Hematopoietic multipotent progenitor cell treated with erythropoietin and hydrocortisone succinate and interleukin-3 and kit ligand, for 6 days (in vitro differentiated cells): ENCODE measurements around the gene ZNF195.
A peak's percentile ranks its signal among the peaks of the same experiment; 100 is the strongest.
"Not testable (repeated sequence)": the region's sequence is repeated elsewhere in the genome, so short reads cannot be mapped to it uniquely, and the experiment has no call there.

ENCODE experiments used
- DNase-seq: peaks from one replicate; pipeline ENCODE4 v3.0.0-alpha.2; 2015

ZNF195 gene

DNA sequence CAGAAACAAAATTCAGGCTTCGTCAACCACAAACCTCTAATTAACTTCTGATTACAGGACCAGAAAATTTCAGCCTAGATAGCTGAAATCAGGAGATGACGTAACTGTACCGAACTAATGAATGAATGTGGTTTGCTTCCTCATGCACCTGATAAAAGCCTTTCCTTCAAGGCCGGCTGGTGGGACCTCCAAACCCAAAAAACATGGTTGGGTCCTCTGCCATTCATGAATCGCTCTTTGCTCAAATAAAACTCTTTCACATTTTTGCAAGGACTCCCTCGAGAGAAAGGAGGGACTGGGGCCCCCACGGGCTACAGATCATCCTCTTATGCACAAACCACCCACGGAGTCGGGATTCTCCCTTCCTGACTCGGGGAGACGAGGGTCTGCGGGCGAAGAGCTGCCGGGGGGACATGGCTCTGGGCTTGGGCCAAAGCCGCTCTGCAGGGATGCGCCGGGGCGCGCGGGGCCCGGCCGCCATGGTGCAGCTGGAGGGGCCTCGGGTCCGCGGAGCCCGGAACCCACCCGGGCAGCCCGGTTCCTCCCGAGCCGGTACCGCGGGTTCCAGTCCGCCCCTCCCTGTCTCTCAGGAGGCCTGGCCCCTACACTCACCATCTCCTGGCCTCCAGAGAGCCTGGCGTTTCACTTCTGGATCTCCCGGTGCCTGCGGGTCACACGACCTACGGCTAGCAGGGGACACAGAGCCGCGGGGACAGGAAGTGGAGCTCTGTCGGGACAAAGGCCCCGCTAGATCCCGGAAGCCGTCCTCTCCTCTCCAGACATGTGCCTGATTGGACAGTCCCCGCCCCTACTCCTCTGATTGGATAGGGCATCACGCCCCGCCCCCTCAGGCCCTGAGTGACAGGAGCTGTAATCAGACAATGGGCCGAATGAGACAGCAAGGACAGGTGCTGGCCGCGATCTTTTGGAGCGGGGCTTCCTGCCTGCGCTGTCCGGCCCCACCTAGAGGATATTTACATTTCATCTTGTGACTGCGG is at the start of gene ZNF195:
ZNF195 (minus strand) TSS at position 721 of the 998 bp plus-strand sequence; CDS start at position 615, 106 bp downstream.
- peak; percentile 100 for DNase-seq

- DNase-seq, result not testable (repeated sequence)
Observed at GRCh38 chr11:3428076-3428475, 49.1 kb upstream of the ZNF195 start.

GRCh38 chr11:3426541-3426940 is 47.6 kb upstream of the ZNF195 start:
- peak; percentile 4 for DNase-seq

GRCh38 chr11:3423928-3424327 is 45.0 kb upstream of the ZNF195 start:
- not testable (repeated sequence) for DNase-seq

DNA sequence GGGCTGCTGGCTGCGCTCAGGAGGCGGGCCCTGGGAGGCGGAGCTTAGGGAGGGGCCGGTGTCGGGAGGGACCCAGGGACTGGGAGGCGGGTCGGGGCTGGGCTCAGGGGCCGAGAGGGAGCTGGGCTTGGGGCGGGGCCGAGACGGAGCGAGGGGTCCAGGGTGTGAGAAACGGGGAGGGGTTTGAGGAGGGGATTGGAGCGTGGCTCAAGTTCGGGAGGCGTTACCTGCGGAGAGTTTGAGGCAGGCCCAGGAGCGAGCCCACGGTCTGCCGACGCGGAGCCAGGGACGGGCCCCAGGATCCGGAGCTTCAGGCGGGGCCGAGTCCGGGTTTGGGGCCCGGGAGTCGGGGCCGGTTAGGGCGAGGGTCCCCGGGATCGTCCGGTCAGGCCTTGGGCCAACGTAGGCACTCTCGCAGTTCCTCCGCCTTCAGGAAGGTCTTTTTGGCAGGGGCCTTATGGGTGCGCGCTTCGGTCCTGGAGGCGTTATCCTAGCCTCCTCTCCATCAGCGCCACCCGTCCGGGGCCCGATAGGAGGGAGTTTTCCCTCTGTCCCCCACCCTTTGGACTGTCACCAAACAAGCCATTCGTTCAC is 44.3 kb upstream of the ZNF195 start:
- DNase-seq, result peak; percentile 15

DNA sequence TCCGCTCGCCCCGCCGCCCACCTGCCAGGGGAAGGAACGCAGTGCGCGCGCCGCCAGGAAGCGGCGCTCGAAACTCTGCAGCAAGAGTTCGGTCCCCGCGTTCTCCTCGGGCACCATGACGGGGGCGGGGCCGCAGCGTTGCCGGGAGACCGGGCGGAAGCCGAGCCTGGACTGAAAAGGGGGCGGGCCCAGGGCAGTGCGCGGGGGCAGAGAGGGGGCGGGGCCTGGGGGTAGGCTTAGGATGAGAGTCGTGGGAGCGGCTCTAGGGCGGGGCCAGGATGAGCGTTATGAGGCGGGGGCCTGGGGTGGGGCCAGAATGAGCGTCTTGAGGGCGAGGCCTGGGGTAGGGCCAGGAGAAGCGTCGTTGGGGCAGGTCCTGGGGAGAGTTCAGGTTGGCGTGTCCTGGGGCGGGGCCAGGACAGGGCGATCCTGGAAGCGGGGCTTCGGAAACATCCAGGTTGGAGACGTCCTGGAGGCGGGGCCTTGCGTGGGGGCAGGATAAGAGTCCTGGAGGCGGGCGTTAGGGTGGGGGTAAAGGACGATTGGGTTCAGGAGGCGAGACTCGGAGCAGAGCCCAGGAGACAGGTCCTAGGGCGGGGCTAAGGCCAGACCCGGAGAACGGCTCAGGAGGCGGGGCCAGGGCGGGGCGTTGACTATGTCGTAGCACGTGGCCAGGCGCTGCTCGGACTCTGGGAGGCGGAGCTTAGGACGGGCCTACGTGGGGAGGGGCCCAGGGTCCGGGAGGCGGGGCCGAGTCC is 43.6 kb upstream of the ZNF195 start:
- DNase-seq, result peak; percentile 98

DNA sequence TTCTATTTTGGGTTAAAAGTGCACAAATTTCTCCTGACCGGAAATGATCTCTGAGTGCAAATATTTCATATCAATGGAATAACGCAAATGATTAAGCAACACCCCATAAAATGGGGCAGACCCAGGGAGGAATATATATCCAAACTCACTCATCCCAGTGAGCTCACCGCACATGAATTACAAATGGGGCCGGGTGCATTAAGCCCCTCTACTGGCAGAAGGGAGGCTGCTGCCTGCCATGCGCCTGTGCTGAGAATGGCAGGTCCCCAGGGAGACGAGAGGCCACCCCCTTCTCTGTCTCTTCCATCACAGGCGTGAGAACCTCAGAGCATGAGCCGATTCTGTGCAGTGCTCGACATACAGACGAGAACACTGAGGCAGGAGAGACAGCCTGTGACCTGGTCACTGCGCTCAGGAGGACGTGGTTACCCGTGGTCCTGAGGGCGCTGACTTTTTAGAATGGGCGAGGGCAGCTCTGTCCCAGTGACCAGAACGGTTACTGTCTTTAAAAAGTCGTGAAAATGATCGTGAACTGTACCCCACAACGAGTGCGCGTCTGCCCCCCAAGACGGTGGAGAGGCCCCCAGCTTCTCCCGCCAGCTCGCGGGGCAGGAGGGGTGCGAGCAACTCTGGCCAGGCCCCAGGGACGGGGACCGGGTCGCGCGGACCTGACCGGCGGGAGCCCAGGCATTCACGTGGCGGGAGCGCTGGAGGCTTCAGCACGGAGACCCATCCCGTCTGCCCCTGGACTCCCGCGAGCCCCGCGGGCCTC is 42.8 kb upstream of the ZNF195 start:
- DNase-seq, result peak; percentile 9

GRCh38 chr11:3420281-3421042 is 41.5 kb upstream of the ZNF195 start:
- DNase-seq, result not testable (repeated sequence)

- not testable (repeated sequence) for DNase-seq
Observed at GRCh38 chr11:3419496-3419895, 40.5 kb upstream of the ZNF195 start.

- DNase-seq, result peak; percentile 76
Observed at GRCh38 chr11:3417047-3417446, 38.1 kb upstream of the ZNF195 start.

GRCh38 chr11:3415301-3415700 is 36.4 kb upstream of the ZNF195 start:
- DNase-seq, result not testable (repeated sequence)

DNA sequence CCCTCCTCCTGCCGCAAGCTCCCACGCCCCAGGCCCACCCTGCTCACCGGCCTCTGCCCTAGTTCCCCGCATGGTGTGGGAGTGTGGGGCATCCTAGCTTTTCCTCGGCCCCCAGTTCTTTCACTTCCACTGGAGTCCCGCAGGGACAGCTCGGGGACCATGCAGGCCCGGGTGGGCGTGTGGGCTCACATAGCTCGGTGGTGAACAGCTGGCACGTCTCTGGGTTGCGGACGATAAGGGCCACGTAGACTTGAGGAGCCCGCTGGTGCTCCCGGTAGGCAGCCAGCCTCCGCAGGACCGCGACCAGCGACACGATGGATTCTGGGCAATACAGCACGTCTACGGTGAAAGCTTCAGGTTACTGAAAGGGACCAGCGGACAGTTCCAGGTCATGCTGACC is 34.7 kb upstream of the ZNF195 start:
- DNase-seq, result not testable (repeated sequence)

DNA sequence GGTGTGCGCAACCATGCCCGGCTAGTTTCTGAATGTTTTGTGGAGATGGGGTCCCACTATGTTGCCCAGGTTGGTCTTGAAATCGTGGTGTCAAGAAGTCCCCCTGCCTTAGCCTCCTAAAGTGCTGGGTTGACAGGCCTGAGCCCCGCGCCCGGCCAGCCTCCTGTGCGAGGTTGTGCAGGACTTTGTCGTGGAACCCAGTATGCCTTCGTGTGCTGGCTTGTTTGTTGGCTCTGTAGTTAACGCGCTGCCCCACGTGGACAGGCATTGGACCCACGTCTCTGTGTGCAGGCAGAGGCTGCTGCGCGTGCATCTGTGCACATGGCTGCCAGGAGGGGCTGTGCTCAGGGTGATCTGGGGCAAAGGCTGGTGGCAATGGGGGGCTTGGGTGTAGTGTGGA is 33.9 kb upstream of the ZNF195 start:
- no peak for DNase-seq

DNA sequence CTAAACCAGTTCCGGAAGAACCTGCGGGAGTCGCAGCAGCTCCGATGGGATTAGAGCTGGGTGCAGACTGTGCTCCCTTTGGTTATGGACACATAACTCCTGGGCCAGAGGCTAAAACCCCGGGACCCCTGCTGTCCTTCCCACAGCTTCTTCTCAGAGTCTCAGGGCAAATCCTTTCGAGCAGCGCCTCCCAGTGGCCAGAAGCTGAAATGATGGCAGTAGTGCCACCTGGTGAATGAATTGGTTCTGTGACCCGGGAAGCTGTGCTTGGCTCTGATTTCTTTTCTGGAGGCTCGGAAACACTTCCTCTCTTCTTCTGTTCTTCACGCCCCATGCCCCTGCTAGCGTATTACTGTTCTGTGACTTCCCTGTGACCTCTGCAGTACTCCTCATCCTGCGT is 29.8 kb upstream of the ZNF195 start:
- peak; percentile 78 for DNase-seq

GRCh38 chr11:3408058-3408605 is 29.2 kb upstream of the ZNF195 start:
- DNase-seq, result peak; percentile 25

DNA sequence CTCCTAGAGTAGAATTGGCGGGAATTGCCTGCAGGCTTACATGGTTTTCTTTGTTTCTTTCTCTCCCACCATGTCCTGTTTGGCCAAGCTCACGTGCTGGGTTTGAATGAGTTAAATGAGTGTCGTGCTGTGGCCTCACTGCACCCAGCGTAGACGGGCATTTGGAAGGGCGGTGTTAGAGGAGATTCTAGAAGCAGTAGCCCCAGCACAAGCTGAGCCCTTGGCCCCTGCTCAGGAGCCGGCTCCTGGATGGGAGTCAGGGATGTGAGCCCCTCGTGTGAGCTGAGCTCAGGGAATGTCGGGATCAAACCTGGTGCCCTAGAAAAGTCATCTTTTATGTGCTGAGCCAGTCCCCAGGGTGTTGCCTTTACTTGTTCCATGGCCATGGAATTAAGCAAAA is 28.0 kb upstream of the ZNF195 start:
- not testable (repeated sequence) for DNase-seq

GRCh38 chr11:3406223-3406875 is 27.4 kb upstream of the ZNF195 start:
- not testable (repeated sequence) for DNase-seq

GRCh38 chr11:3404076-3404925 is 25.4 kb upstream of the ZNF195 start:
- DNase-seq, result not testable (repeated sequence)

GRCh38 chr11:3402861-3403250 is 23.9 kb upstream of the ZNF195 start:
- not testable (repeated sequence) for DNase-seq
